HL-60 (cell line): ENCODE measurements around the gene ENO1.

Experiments used
- GABPA ChIP-seq: IDR thresholded peaks from 2 replicates; pipeline ENCODE4 v1.6.1; 2012; ENCODE audit warnings: low read depth
- POLR2AphosphoS5 ChIP-seq: IDR thresholded peaks from 2 replicates; pipeline ENCODE4 v1.6.1; 2012; ENCODE audit warnings: low read depth
- SPI1 ChIP-seq: IDR thresholded peaks from 2 replicates; pipeline ENCODE4 v1.6.1; 2012; ENCODE audit warnings: low read depth, mild to moderate bottlenecking, borderline replicate concordance
- TF ChIP-seq, protein P1 (sequence below): IDR thresholded peaks from one replicate; pipeline ENCODE4 v1.5.1; 2011; ENCODE audit warnings: low read length, control low read depth, inconsistent platforms; ENCODE audit not compliant: insufficient read depth
- TF ChIP-seq, protein P2 (sequence below): IDR thresholded peaks from 2 replicates; pipeline ENCODE4 v1.6.1; 2012; ENCODE audit warnings: low read depth; ENCODE audit not compliant: insufficient replicate concordance

DNA sequence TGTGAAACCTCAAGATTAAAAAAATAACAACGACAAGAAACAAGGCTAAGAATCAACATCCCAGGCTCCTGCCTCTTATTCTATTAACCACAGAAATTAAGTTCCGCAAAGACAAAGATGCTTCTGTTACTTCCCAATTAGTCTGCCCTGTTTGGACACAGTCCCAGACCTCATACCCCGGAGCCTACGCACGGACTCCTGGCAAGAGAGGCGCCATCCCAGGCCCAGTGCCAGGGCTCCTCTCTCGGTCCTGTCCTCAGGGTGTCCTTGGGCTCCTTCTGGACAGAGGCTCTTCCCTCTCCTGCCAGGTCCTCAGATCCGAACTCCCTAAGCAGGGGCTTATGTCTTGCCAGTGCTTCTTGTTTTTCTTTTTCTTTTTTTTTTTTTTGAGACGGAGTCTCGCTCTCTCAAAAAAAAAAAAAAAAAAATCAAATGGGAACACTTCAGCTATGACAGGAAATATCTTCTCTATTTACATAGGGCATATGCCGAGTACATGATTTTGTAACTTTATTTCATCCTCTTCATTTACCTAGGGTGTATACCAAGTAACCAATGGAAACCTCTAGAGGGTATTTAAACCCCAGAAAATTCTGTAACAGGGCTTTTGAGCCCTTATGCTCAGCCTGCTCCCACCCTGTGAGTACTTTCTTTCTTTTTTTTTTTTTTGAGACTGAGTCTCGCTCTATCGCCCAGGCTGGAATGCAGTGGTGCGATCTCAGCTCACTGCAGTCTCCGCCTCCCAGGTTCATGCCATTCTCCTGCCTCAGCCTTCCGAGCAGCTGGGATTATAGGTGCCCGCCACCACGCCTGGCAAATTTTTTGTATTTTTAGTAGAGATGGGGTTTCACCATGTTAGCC lies 11.7 kb upstream of the ENO1 start:
- TF ChIP-seq, protein P1, sequence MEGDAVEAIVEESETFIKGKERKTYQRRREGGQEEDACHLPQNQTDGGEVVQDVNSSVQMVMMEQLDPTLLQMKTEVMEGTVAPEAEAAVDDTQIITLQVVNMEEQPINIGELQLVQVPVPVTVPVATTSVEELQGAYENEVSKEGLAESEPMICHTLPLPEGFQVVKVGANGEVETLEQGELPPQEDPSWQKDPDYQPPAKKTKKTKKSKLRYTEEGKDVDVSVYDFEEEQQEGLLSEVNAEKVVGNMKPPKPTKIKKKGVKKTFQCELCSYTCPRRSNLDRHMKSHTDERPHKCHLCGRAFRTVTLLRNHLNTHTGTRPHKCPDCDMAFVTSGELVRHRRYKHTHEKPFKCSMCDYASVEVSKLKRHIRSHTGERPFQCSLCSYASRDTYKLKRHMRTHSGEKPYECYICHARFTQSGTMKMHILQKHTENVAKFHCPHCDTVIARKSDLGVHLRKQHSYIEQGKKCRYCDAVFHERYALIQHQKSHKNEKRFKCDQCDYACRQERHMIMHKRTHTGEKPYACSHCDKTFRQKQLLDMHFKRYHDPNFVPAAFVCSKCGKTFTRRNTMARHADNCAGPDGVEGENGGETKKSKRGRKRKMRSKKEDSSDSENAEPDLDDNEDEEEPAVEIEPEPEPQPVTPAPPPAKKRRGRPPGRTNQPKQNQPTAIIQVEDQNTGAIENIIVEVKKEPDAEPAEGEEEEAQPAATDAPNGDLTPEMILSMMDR: no peak
- TF ChIP-seq POLR2AphosphoS5 (no peak), SPI1 (no peak), GABPA (no peak)
- TF ChIP-seq, protein P2, sequence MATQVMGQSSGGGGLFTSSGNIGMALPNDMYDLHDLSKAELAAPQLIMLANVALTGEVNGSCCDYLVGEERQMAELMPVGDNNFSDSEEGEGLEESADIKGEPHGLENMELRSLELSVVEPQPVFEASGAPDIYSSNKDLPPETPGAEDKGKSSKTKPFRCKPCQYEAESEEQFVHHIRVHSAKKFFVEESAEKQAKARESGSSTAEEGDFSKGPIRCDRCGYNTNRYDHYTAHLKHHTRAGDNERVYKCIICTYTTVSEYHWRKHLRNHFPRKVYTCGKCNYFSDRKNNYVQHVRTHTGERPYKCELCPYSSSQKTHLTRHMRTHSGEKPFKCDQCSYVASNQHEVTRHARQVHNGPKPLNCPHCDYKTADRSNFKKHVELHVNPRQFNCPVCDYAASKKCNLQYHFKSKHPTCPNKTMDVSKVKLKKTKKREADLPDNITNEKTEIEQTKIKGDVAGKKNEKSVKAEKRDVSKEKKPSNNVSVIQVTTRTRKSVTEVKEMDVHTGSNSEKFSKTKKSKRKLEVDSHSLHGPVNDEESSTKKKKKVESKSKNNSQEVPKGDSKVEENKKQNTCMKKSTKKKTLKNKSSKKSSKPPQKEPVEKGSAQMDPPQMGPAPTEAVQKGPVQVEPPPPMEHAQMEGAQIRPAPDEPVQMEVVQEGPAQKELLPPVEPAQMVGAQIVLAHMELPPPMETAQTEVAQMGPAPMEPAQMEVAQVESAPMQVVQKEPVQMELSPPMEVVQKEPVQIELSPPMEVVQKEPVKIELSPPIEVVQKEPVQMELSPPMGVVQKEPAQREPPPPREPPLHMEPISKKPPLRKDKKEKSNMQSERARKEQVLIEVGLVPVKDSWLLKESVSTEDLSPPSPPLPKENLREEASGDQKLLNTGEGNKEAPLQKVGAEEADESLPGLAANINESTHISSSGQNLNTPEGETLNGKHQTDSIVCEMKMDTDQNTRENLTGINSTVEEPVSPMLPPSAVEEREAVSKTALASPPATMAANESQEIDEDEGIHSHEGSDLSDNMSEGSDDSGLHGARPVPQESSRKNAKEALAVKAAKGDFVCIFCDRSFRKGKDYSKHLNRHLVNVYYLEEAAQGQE: no peak
